GM21576 (cell line): ENCODE results near the gene ZNF397.
A peak's percentile ranks its signal among the peaks of the same experiment; 100 is the strongest.

Experiments used
- ATAC-seq: cut with Tn5 transposase; IDR thresholded peaks from one replicate; pipeline ENCODE4 v1.9.1; 2021; ENCODE audit warnings: mild to moderate bottlenecking, moderate library complexity; ENCODE audit not compliant: unreplicated experiment

ZNF397 gene

GRCh38 chr18:35245719-35246317, 5.0 kb downstream of the ZNF397 start:
- no peak for ATAC-seq

GRCh38 chr18:35246831-35247230, 6.0 kb downstream of the ZNF397 start:
- no peak for ATAC-seq

- ATAC-seq: no peak
Observed at GRCh38 chr18:35247412-35248249, 6.8 kb downstream of the ZNF397 start.

- no peak for ATAC-seq
Observed at GRCh38 chr18:35248429-35248828, 7.6 kb downstream of the ZNF397 start.

GRCh38 chr18:35252466-35252865, 11.6 kb downstream of the ZNF397 start:
- no peak for ATAC-seq

- ATAC-seq: no peak
Observed at GRCh38 chr18:35253655-35254287, 12.9 kb downstream of the ZNF397 start.

GRCh38 chr18:35256947-35257346, 16.1 kb downstream of the ZNF397 start:
- no peak for ATAC-seq

- ATAC-seq: no peak
Observed at GRCh38 chr18:35264409-35264808, 23.6 kb downstream of the ZNF397 start.

- peak; percentile 57 for ATAC-seq
Observed at GRCh38 chr18:35267161-35267651, 26.4 kb downstream of the ZNF397 start.

- no peak for ATAC-seq
Observed at GRCh38 chr18:35267809-35268208, 27.0 kb downstream of the ZNF397 start.

GRCh38 chr18:35268821-35269220, 28.0 kb downstream of the ZNF397 start:
- no peak for ATAC-seq

- no peak for ATAC-seq
Observed at GRCh38 chr18:35271656-35272055, 30.8 kb downstream of the ZNF397 start.

GRCh38 chr18:35276267-35276666, 35.4 kb downstream of the ZNF397 start:
- ATAC-seq: no peak

- no peak for ATAC-seq
Observed at GRCh38 chr18:35277633-35278032, 36.8 kb downstream of the ZNF397 start.

- no peak for ATAC-seq
Observed at GRCh38 chr18:35278085-35278484, 37.3 kb downstream of the ZNF397 start.

- no peak for ATAC-seq
Observed at GRCh38 chr18:35278969-35279368, 38.1 kb downstream of the ZNF397 start.

GRCh38 chr18:35282353-35282752, 41.5 kb downstream of the ZNF397 start:
- no peak for ATAC-seq

- ATAC-seq: no peak
Observed at GRCh38 chr18:35283923-35284794, 43.3 kb downstream of the ZNF397 start.

GRCh38 chr18:35284841-35285240, 44.0 kb downstream of the ZNF397 start:
- ATAC-seq: no peak

- no peak for ATAC-seq
Observed at GRCh38 chr18:35289293-35289692, 48.5 kb downstream of the ZNF397 start.

- peak; percentile 30 for ATAC-seq
Observed at GRCh38 chr18:35289727-35290093, 48.9 kb downstream of the ZNF397 start.
